Ishikawa (cell line): ENCODE data around the gene PPP6R3.

Experiments used
- EP300 ChIP-seq: IDR thresholded peaks from 2 replicates; pipeline ENCODE4 v1.6.1; 2012; ENCODE audit warnings: borderline replicate concordance
- TAF1 ChIP-seq: IDR thresholded peaks from 2 replicates; pipeline ENCODE4 v1.6.1; 2012; ENCODE audit warnings: low read depth, mild to moderate bottlenecking

GRCh38 chr11:68533945-68534344 is 73.4 kb downstream of the PPP6R3 start:
- TF ChIP-seq EP300 (no peak), TAF1 (no peak)
